Bronchial epithelial cell (primary cell): ENCODE data around the gene CEND1. TPM values are rescaled to one million over a fixed set of nuclear protein-coding genes. Genes with fewer than 3 reads are reported as not detected.

Source experiments
- DNase-seq: peaks from one replicate; pipeline ENCODE4 v3.0.0-alpha.2; 2010; ENCODE audit warnings: low read depth
- FAIRE-seq: peaks from 2 replicates; lab custom pipeline; 2011; peaks lifted over from hg19 to GRCh38; lab: Jason Lieb, UNC
- H3K27me3 ChIP-seq: 2 replicates; pipeline ENCODE4 v1.5.1; 2011; ENCODE audit warnings: low read length; ENCODE audit not compliant: control insufficient read depth, insufficient read depth
- H3K36me3 ChIP-seq: 2 replicates; pipeline ENCODE4 v1.5.1; 2011; ENCODE audit warnings: low read length; ENCODE audit not compliant: control insufficient read depth, insufficient read depth
- H3K4me3 ChIP-seq: 2 replicates; pipeline ENCODE4 v1.5.1; 2011; ENCODE audit warnings: mild to moderate bottlenecking, low read depth, low read length, control low read depth
- total RNA-seq: library from RNA; depleted of rRNA; stranded (reverse); fragments of >200 nt; gene quantifications from 2 replicates; pipeline ENCODE4 v1.2.1, GENCODE V29; 2014
- TF ChIP-seq, protein P1 (sequence below): IDR thresholded peaks from 2 replicates; pipeline ENCODE4 v1.5.1; 2011; ENCODE audit warnings: mild to moderate bottlenecking, moderate library complexity, low read length, control low read depth, inconsistent platforms; ENCODE audit not compliant: insufficient read depth, severe bottlenecking

Gene CEND1
- total RNA-seq, 1 donor from 2014 or later: not detected

GRCh38 chr11:767238-767637, 22.7 kb downstream of the CEND1 start:
- DNase-seq (no peak), FAIRE-seq (no peak)
- TF ChIP-seq, protein P1, sequence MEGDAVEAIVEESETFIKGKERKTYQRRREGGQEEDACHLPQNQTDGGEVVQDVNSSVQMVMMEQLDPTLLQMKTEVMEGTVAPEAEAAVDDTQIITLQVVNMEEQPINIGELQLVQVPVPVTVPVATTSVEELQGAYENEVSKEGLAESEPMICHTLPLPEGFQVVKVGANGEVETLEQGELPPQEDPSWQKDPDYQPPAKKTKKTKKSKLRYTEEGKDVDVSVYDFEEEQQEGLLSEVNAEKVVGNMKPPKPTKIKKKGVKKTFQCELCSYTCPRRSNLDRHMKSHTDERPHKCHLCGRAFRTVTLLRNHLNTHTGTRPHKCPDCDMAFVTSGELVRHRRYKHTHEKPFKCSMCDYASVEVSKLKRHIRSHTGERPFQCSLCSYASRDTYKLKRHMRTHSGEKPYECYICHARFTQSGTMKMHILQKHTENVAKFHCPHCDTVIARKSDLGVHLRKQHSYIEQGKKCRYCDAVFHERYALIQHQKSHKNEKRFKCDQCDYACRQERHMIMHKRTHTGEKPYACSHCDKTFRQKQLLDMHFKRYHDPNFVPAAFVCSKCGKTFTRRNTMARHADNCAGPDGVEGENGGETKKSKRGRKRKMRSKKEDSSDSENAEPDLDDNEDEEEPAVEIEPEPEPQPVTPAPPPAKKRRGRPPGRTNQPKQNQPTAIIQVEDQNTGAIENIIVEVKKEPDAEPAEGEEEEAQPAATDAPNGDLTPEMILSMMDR: no peak
- Histone ChIP-seq H3K36me3 (peaks cover 51% of the 10 kb centered on the region), H3K27me3 (no peaks in the 10 kb centered on the region), H3K4me3 (no peak overlapping the region)

GRCh38 chr11:766936-767210, 23.0 kb downstream of the CEND1 start:
- FAIRE-seq (no peak), DNase-seq (no peak)
- TF ChIP-seq, protein P1: no peak
- Histone ChIP-seq H3K4me3 (no peak overlapping the region), H3K36me3 (peaks cover 49% of the 10 kb centered on the region), H3K27me3 (no peaks in the 10 kb centered on the region)

DNA sequence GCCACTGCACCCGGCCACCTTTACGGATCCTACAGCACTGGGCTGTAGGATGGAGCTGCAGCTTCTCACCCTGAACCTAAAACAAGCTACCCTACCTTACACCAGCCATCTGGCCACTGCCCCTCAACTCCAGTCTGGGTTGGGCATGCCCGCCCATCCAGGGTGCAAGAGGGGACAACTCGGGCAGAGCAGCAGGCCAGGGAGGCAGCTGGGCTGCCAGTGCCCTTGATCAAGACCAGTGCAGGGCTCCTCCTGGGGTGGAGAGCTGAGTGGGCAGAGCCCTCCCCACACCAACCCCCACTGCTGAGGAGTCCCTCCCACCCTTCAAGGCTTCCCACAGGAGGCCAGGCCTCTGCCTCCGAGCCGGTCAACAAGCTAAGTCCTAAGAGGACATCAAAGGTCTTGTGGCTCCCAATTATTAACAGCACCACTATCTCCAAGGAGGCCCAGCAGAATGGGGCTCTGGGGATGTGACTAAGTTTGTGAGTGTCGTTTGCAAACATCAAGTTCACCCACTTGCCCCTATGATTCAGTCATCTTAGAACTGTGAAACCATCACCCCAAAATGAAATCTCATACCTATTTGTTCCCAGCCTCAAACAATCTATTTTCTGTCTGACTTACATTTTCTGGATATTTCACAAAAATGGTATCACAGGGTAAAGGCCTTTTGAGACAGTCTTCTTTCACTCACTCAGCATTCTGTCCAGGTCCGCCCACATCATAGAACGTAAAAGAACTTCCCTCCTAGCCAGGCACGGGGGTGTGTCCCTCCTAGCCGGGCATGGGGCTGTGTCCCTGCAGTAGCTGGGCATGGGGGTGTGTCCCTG, 23.6 kb downstream of the CEND1 start:
- H3K27me3 ChIP-seq: no peaks in the 10 kb centered on the region
- no peak overlapping the region for H3K4me3 ChIP-seq
- H3K36me3 ChIP-seq: peaks cover 44% of the 10 kb centered on the region
- TF ChIP-seq, protein P1: no peak
- DNase-seq (no peak), FAIRE-seq (no peak)

DNA sequence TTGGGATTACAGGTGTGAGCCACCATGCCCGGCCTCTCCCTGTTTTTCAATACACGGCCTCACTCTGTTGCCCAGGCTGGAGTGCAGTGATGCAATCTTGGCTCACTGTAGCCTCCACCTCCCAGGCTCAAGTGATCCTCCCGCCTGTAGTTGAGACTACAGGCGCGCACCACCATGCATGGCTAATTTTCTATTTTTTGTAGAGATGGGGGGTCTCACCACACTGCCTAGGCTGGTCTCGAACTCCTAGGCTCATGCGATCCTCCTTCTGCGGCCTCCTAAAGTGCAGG, 24.1 kb downstream of the CEND1 start:
- TF ChIP-seq, protein P1: no peak
- DNase-seq (no peak), FAIRE-seq (no peak)
- no peaks in the 10 kb centered on the region for H3K27me3 ChIP-seq
- peaks cover 39% of the 10 kb centered on the region for H3K36me3 ChIP-seq
- no peak overlapping the region for H3K4me3 ChIP-seq

DNA sequence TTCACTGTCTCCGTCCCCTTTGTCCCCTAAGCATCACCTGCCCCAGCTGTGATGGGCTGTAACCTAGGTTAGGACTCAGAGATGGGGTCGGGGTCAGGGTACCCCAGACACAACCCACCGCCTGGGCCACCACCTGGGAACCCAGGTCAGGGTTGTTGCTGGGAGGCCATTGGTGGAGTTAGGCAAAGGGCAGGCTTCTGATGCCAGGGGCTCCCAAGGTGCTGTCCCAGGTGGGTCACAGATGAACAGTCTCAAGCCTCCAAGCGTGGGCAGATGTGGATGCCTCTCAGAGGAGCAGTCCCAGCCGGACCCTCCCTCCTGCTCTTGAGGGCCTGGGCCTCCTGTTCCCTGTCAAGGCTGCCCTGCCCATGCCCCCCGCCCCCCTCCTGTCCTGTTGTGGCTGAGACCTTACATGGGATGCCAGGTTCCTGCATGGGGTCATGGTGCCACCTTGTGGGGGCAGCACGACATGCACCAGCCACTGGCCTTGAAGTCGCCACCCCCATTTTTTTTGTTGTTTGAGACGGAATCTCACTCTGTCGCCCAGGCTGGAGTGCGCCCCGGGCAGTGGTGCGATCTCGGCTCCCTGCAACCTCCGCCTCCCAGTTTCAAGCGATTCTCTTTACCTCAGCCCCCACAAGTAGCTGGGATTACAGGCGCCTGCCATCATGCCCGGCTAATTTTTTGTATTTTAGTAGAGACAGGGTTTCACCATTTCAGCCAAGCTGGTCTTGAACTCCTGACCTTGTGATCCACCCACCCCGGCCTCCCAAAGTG, 24.7 kb downstream of the CEND1 start:
- Histone ChIP-seq H3K27me3 (no peaks in the 10 kb centered on the region), H3K4me3 (no peak overlapping the region), H3K36me3 (peaks cover 35% of the 10 kb centered on the region)
- DNase-seq (peak; percentile 48), FAIRE-seq (no peak)
- TF ChIP-seq, protein P1: peak; percentile 66
